ENCODE results near the gene MAP1LC3A. TPM values are rescaled to one million over a fixed set of nuclear protein-coding genes. Genes with fewer than 3 reads are reported as not detected.

Gene MAP1LC3A
- total and polyA plus RNA-seq, 4 donors, result 4.9 to 38.8 (median 12.7) TPM

- TF ChIP-seq FOXA2 (IDR thresholded peaks at IDR 0.05) (no peak), HNF4G (IDR thresholded peaks at IDR 0.05) (no peak), NR2F2 (IDR thresholded peaks at IDR 0.05) (no peak), JUND (IDR thresholded peaks at IDR 0.05) (no peak), ATF3 (IDR thresholded peaks at IDR 0.05) (no peak), SP1 (IDR thresholded peaks at IDR 0.05) (no peak), YY1 (IDR thresholded peaks at IDR 0.05) (no peak), HNF4A (conservative IDR thresholded peaks at IDR 0.05) (no peak), CTCF (IDR thresholded peaks at IDR 0.05; ENCODE audit: low read depth, low read length, missing input control) (no peak), EGR1 (IDR thresholded peaks at IDR 0.05; ENCODE audit: low read depth in 2 of 2) (no peak), FOXA1 (IDR thresholded peaks at IDR 0.05) (no peak), ZBTB33 (IDR thresholded peaks at IDR 0.05) (no peak), TAF1 (conservative IDR thresholded peaks at IDR 0.05) (no peak), MAX (IDR thresholded peaks at IDR 0.05) (no peak), GABPA (IDR thresholded peaks at IDR 0.05 in 1 of 2, conservative IDR thresholded peaks at IDR 0.05 in 1 of 2) (no peak), RAD21 (IDR thresholded peaks at IDR 0.05) (no peak)
- no peaks in the 10 kb centered on the region for H3K9me3 ChIP-seq (ENCODE audit: control insufficient read depth in 4 of 4, low read length in 3 of 4)
- no peak for DNase-seq (ENCODE audit: low spot score)
- no peak overlapping the region for H3K4me3 ChIP-seq (ENCODE audit: low read depth in 1 of 3, low read length in 3 of 3)
- whole genome bisulfite sequencing, result 95% methylated on average over 2 of the region's 2 CpGs
- H3K27me3 ChIP-seq (ENCODE audit: control insufficient read depth in 4 of 4, insufficient read depth in 4 of 4, low read length in 3 of 4), result no peaks in the 10 kb centered on the region
- H3K9ac ChIP-seq (ENCODE audit: low read depth in 1 of 2, low read length in 2 of 2), result no peak overlapping the region
- H3K4me1 ChIP-seq (ENCODE audit: control insufficient read depth in 4 of 4, insufficient read depth in 4 of 4, low read length in 3 of 4), result peaks cover 0 to 4% (median 2%) of the 10 kb centered on the region in 4 donors
- H3K27ac ChIP-seq (ENCODE audit: low read depth in 1 of 2, low read length in 2 of 2), result no peak overlapping the region
- peaks cover 0 to 13% (median 1%) of the 10 kb centered on the region in 4 donors for H3K36me3 ChIP-seq (ENCODE audit: control insufficient read depth in 4 of 4, insufficient read depth in 3 of 4, low read depth in 1 of 4, low read length in 3 of 4)
Observed at GRCh38 chr20:34569598-34569997, 11.1 kb downstream of the MAP1LC3A start.

- WGBS, result 63% methylated on average over 3 of the region's 3 CpGs
- Histone ChIP-seq H3K9ac (ENCODE audit: low read depth in 1 of 2, low read length in 2 of 2) (no peak overlapping the region), H3K9me3 (ENCODE audit: control insufficient read depth in 4 of 4, low read length in 3 of 4) (no peaks in the 10 kb centered on the region), H3K27ac (ENCODE audit: low read depth in 1 of 2, low read length in 2 of 2) (no peak overlapping the region), H3K4me1 (ENCODE audit: control insufficient read depth in 4 of 4, insufficient read depth in 4 of 4, low read length in 3 of 4) (no peaks in the 10 kb centered on the region), H3K27me3 (ENCODE audit: control insufficient read depth in 4 of 4, insufficient read depth in 4 of 4, low read length in 3 of 4) (no peaks in the 10 kb centered on the region), H3K36me3 (ENCODE audit: control insufficient read depth in 4 of 4, insufficient read depth in 3 of 4, low read depth in 1 of 4, low read length in 3 of 4) (peaks cover 0 to 13% (median 1%) of the 10 kb centered on the region in 4 donors), H3K4me3 (ENCODE audit: low read depth in 1 of 3, low read length in 3 of 3) (no peak overlapping the region)
- DNase-seq (ENCODE audit: low spot score), result no peak
- no peak for TF ChIP-seq TAF1 (conservative IDR thresholded peaks at IDR 0.05)
Observed at GRCh38 chr20:34570859-34571306, 12.4 kb downstream of the MAP1LC3A start.

- Histone ChIP-seq H3K36me3 (ENCODE audit: control insufficient read depth in 4 of 4, insufficient read depth in 3 of 4, low read depth in 1 of 4, low read length in 3 of 4) (peaks cover 0 to 13% (median 1%) of the 10 kb centered on the region in 4 donors), H3K27ac (ENCODE audit: low read depth in 1 of 2, low read length in 2 of 2) (no peak overlapping the region), H3K4me1 (ENCODE audit: control insufficient read depth in 4 of 4, insufficient read depth in 4 of 4, low read length in 3 of 4) (no peaks in the 10 kb centered on the region), H3K27me3 (ENCODE audit: control insufficient read depth in 4 of 4, insufficient read depth in 4 of 4, low read length in 3 of 4) (no peaks in the 10 kb centered on the region), H3K4me3 (ENCODE audit: low read depth in 1 of 3, low read length in 3 of 3) (no peak overlapping the region), H3K9me3 (ENCODE audit: control insufficient read depth in 4 of 4, low read length in 3 of 4) (no peaks in the 10 kb centered on the region), H3K9ac (ENCODE audit: low read depth in 1 of 2, low read length in 2 of 2) (no peak overlapping the region)
- WGBS, result 92% methylated on average over 5 of the region's 5 CpGs
- TF ChIP-seq REST (IDR thresholded peaks at IDR 0.05) (no peak), ATF3 (IDR thresholded peaks at IDR 0.05) (no peak), RXRA (IDR thresholded peaks at IDR 0.05) (no peak), FOXA2 (IDR thresholded peaks at IDR 0.05) (no peak), JUND (IDR thresholded peaks at IDR 0.05) (no peak), CTCF (IDR thresholded peaks at IDR 0.05; ENCODE audit: low read depth, low read length, missing input control) (no peak)
- no peak for DNase-seq (ENCODE audit: low spot score)
Observed at GRCh38 chr20:34571753-34572152, 13.2 kb downstream of the MAP1LC3A start.

All from liver (tissue), 9 donors.